GM23338 (cell line): ENCODE data around the gene GFPT2.

Experiments used
- CTCF ChIP-seq, 2 experiments: fragments of 200-600 bp in 1 of 2; sonication (generic) in 1 of 2; conservative IDR thresholded peaks; 2 replicates each; pipeline versions ENCODE4 v1.5.1 to v1.6.1; 2016 to 2017; ENCODE audit warnings: antibody characterized with exemption in 2 of 2, low read depth in 2 of 2, mild to moderate bottlenecking in 2 of 2, moderate library complexity in 1 of 2
- EZH2 ChIP-seq: fragments of 200-600 bp; sonication (generic); IDR thresholded peaks from one replicate; pipeline ENCODE4 v1.8.0; 2017; ENCODE audit warnings: antibody characterized with exemption, mild to moderate bottlenecking, low read depth; ENCODE audit not compliant: unreplicated experiment
- POLR2AphosphoS5 ChIP-seq: IDR thresholded peaks from 2 replicates; pipeline ENCODE4 v1.6.1; 2016; ENCODE audit warnings: antibody characterized with exemption, low read depth
- REST ChIP-seq: IDR thresholded peaks from one replicate; pipeline ENCODE4 v1.6.1; 2018; ENCODE audit warnings: antibody characterized with exemption; ENCODE audit not compliant: unreplicated experiment

GRCh38 chr5:180332051-180332517 is 21.1 kb downstream of the GFPT2 start:
- TF ChIP-seq CTCF (conservative IDR thresholded peaks at IDR 0.05; ENCODE audit: low read depth in 2 of 2): peak; percentile 40 to 53
- no peak for TF ChIP-seq EZH2
- TF ChIP-seq POLR2AphosphoS5: peak; percentile 67
- no peak for TF ChIP-seq REST
